Kidney glomerular epithelial cell (primary cell): ENCODE measurements around the gene FOXA1.
"Not testable (repeated sequence)": the region's sequence is repeated elsewhere in the genome, so short reads cannot be mapped to it uniquely, and the experiment has no call there.

Experiments used
- DNase-seq: peaks from one replicate; lab custom pipeline; 2025; lab: John Stamatoyannopoulos, UW

Gene FOXA1

DNA sequence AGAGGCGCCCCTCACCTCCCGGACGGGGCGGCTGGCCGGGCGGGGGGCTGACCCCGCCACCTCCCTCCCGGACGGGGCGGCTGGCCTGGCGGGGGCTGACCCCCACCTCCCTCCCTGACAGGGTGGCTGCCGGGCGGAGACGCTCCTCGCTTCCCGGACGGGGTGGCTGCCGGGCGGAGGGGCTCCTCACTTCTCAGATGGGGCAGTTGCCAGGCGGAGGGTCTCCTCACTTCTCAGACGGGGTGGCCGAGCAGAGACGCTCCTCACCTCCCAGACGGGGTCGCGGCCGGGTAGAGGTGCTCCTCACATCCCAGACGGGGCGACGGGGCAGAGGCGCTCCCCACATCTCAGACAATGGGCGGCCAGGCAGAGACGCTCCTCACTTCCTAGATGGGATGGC lies 39.5 kb downstream of the FOXA1 start:
- not testable (repeated sequence) for DNase-seq

- no peak for DNase-seq
Measured at GRCh38 chr14:37553935-37554550, 41.0 kb downstream of the FOXA1 start.

DNA sequence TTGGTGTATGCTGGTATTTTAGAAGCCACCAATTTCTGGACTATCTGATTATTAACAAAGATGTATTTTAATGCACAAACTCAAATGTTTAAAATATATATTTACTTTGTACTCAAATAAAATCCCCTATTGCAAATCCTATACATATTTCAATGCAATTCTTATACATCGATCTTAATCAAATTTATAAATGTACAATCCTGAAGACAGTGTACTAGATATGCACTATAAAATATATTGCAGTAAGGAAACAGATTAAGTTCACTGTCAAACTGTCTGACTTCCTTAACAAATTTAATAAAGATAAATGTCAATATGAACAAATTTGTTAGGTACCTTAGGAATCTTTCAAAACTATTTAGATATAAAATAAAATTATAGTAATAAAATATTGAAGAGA lies 43.9 kb downstream of the FOXA1 start:
- DNase-seq = no peak

DNA sequence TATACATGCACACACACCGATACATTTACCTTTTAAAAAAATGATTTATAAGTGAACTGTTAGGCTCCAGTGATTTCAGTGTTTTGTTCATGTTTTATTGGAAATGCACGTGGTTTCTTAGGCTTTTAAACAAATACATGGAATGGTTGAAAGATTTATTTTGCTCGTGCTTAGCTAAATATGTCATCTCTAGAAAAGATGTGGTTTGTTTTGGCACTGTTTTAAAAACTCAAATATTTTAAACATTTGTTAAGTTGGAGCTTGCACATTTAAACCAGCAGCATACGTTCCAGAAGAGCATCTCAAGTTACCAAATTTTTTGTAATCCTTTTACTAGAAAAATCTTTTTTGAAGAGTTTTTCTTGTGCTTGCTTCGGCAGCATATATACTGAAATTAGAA lies 44.5 kb downstream of the FOXA1 start:
- no peak for DNase-seq

- no peak for DNase-seq
Measured at GRCh38 chr14:37546621-37547447, 48.2 kb downstream of the FOXA1 start.

GRCh38 chr14:37545174-37545573 lies 49.9 kb downstream of the FOXA1 start:
- DNase-seq = no peak

GRCh38 chr14:37544407-37544806 lies 50.6 kb downstream of the FOXA1 start:
- DNase-seq = no peak

GRCh38 chr14:37539992-37540391 lies 55.1 kb downstream of the FOXA1 start:
- no peak for DNase-seq
